ENCODE measurements around the gene ZNF77.
"Not testable (repeated sequence)": the region's sequence is repeated elsewhere in the genome, so short reads cannot be mapped to it uniquely, and the experiment has no call there.

Gene ZNF77

GRCh38 chr19:2944775-2945574 lies at the start of gene ZNF77:
Gene ZNF77, minus strand, starts transcription at chr19:2944971. Its CDS starts 131 bp downstream, at chr19:2944840.
- peak within 1 kb of the TSS; percentile 91 for H3K27ac ChIP-seq (ENCODE audit: low read length)
- no peaks in the 10 kb centered on the region for H3K27me3 ChIP-seq (ENCODE audit: control insufficient read depth in 1 of 2, insufficient read depth in 2 of 2, low read length in 2 of 2)
- no peaks in the 10 kb centered on the region for H3K9me3 ChIP-seq (ENCODE audit: control insufficient read depth in 2 of 2, low read length in 2 of 2)
- no peaks in the 10 kb centered on the region for H3K36me3 ChIP-seq (ENCODE audit: control insufficient read depth in 2 of 2, insufficient read depth in 2 of 2, low read length in 2 of 2)
- H3K9ac ChIP-seq (ENCODE audit: low read length in 2 of 2): peak within 1 kb of the TSS; percentile 78 to 86
- peak within 1 kb of the TSS; percentile 81 to 90 for H3K4me3 ChIP-seq (ENCODE audit: low read length in 2 of 2)
- peaks cover 20% of the 10 kb centered on the region for H3K4me1 ChIP-seq (ENCODE audit: control insufficient read depth, insufficient read depth, low read length)

GRCh38 chr19:2993579-2993978 lies 48.8 kb upstream of the ZNF77 start:
- Histone ChIP-seq H3K4me1 (ENCODE audit: control insufficient read depth, insufficient read depth, low read length) (no peaks in the 10 kb centered on the region), H3K9ac (ENCODE audit: low read length in 2 of 2) (no peak overlapping the region), H3K4me3 (ENCODE audit: low read length in 2 of 2) (no peak overlapping the region), H3K27ac (ENCODE audit: low read length) (no peak overlapping the region), H3K27me3 (ENCODE audit: control insufficient read depth in 1 of 2, insufficient read depth in 2 of 2, low read length in 2 of 2) (no peaks in the 10 kb centered on the region), H3K36me3 (ENCODE audit: control insufficient read depth in 2 of 2, insufficient read depth in 2 of 2, low read length in 2 of 2) (peaks cover 0 to 3% of the 10 kb centered on the region in 2 donors), H3K9me3 (ENCODE audit: control insufficient read depth in 2 of 2, low read length in 2 of 2) (no peaks in the 10 kb centered on the region)

- no peak overlapping the region for H3K27ac ChIP-seq (ENCODE audit: low read length)
- H3K4me1 ChIP-seq (ENCODE audit: control insufficient read depth, insufficient read depth, low read length): no peaks in the 10 kb centered on the region
- H3K27me3 ChIP-seq (ENCODE audit: control insufficient read depth in 1 of 2, insufficient read depth in 2 of 2, low read length in 2 of 2): no peaks in the 10 kb centered on the region
- no peaks in the 10 kb centered on the region for H3K9me3 ChIP-seq (ENCODE audit: control insufficient read depth in 2 of 2, low read length in 2 of 2)
- no peak overlapping the region for H3K4me3 ChIP-seq (ENCODE audit: low read length in 2 of 2)
- peaks cover 0 to 3% of the 10 kb centered on the region in 2 donors for H3K36me3 ChIP-seq (ENCODE audit: control insufficient read depth in 2 of 2, insufficient read depth in 2 of 2, low read length in 2 of 2)
- no peak overlapping the region for H3K9ac ChIP-seq (ENCODE audit: low read length in 2 of 2)
Measured at GRCh38 chr19:2992958-2993357, 48.2 kb upstream of the ZNF77 start.

- not testable (repeated sequence) for H3K27ac ChIP-seq (ENCODE audit: low read length); H3K4me1 ChIP-seq (ENCODE audit: control insufficient read depth, insufficient read depth, low read length); H3K27me3 ChIP-seq (ENCODE audit: control insufficient read depth in 1 of 2, insufficient read depth in 2 of 2, low read length in 2 of 2); H3K4me3 ChIP-seq (ENCODE audit: low read length in 2 of 2); H3K9ac ChIP-seq (ENCODE audit: low read length in 2 of 2); H3K36me3 ChIP-seq (ENCODE audit: control insufficient read depth in 2 of 2, insufficient read depth in 2 of 2, low read length in 2 of 2); H3K9me3 ChIP-seq (ENCODE audit: control insufficient read depth in 2 of 2, low read length in 2 of 2)
Measured at GRCh38 chr19:2992333-2992732, 47.6 kb upstream of the ZNF77 start.

GRCh38 chr19:2989236-2989946 lies 44.6 kb upstream of the ZNF77 start:
- Histone ChIP-seq H3K9me3 (ENCODE audit: control insufficient read depth in 2 of 2, low read length in 2 of 2) (no peaks in the 10 kb centered on the region), H3K27ac (ENCODE audit: low read length) (no peak overlapping the region), H3K9ac (ENCODE audit: low read length in 2 of 2) (no peak overlapping the region), H3K4me1 (ENCODE audit: control insufficient read depth, insufficient read depth, low read length) (peaks cover under 1% of the 10 kb centered on the region), H3K27me3 (ENCODE audit: control insufficient read depth in 1 of 2, insufficient read depth in 2 of 2, low read length in 2 of 2) (no peaks in the 10 kb centered on the region), H3K36me3 (ENCODE audit: control insufficient read depth in 2 of 2, insufficient read depth in 2 of 2, low read length in 2 of 2) (no peaks in the 10 kb centered on the region), H3K4me3 (ENCODE audit: low read length in 2 of 2) (no peak overlapping the region)

GRCh38 chr19:2988568-2988967 lies 43.8 kb upstream of the ZNF77 start:
- H3K9ac ChIP-seq (ENCODE audit: low read length in 2 of 2): no peak overlapping the region
- no peaks in the 10 kb centered on the region for H3K9me3 ChIP-seq (ENCODE audit: control insufficient read depth in 2 of 2, low read length in 2 of 2)
- no peaks in the 10 kb centered on the region for H3K36me3 ChIP-seq (ENCODE audit: control insufficient read depth in 2 of 2, insufficient read depth in 2 of 2, low read length in 2 of 2)
- H3K27ac ChIP-seq (ENCODE audit: low read length): no peak overlapping the region
- H3K4me3 ChIP-seq (ENCODE audit: low read length in 2 of 2): no peak overlapping the region
- peaks cover 8% of the 10 kb centered on the region for H3K4me1 ChIP-seq (ENCODE audit: control insufficient read depth, insufficient read depth, low read length)
- H3K27me3 ChIP-seq (ENCODE audit: control insufficient read depth in 1 of 2, insufficient read depth in 2 of 2, low read length in 2 of 2): no peaks in the 10 kb centered on the region

- Histone ChIP-seq H3K4me3 (ENCODE audit: low read length in 2 of 2) (no peak overlapping the region), H3K27me3 (ENCODE audit: control insufficient read depth in 1 of 2, insufficient read depth in 2 of 2, low read length in 2 of 2) (no peaks in the 10 kb centered on the region), H3K9me3 (ENCODE audit: control insufficient read depth in 2 of 2, low read length in 2 of 2) (no peaks in the 10 kb centered on the region), H3K9ac (ENCODE audit: low read length in 2 of 2) (no peak overlapping the region), H3K4me1 (ENCODE audit: control insufficient read depth, insufficient read depth, low read length) (peaks cover 15% of the 10 kb centered on the region), H3K27ac (ENCODE audit: low read length) (no peak overlapping the region), H3K36me3 (ENCODE audit: control insufficient read depth in 2 of 2, insufficient read depth in 2 of 2, low read length in 2 of 2) (no peaks in the 10 kb centered on the region)
Measured at GRCh38 chr19:2987797-2988196, 43.0 kb upstream of the ZNF77 start.

GRCh38 chr19:2986951-2987524 lies 42.3 kb upstream of the ZNF77 start:
- Histone ChIP-seq H3K36me3 (ENCODE audit: control insufficient read depth in 2 of 2, insufficient read depth in 2 of 2, low read length in 2 of 2) (no peaks in the 10 kb centered on the region), H3K9ac (ENCODE audit: low read length in 2 of 2) (no peak overlapping the region), H3K27me3 (ENCODE audit: control insufficient read depth in 1 of 2, insufficient read depth in 2 of 2, low read length in 2 of 2) (no peaks in the 10 kb centered on the region), H3K4me1 (ENCODE audit: control insufficient read depth, insufficient read depth, low read length) (peaks cover 20% of the 10 kb centered on the region), H3K9me3 (ENCODE audit: control insufficient read depth in 2 of 2, low read length in 2 of 2) (no peaks in the 10 kb centered on the region), H3K27ac (ENCODE audit: low read length) (no peak overlapping the region), H3K4me3 (ENCODE audit: low read length in 2 of 2) (no peak overlapping the region)

- H3K4me3 ChIP-seq (ENCODE audit: low read length in 2 of 2): peak overlapping the region; percentile 63 to 71
- H3K27ac ChIP-seq (ENCODE audit: low read length): no peak overlapping the region
- H3K9ac ChIP-seq (ENCODE audit: low read length in 2 of 2): peak overlapping the region; percentile 42 to 62
- no peaks in the 10 kb centered on the region for H3K9me3 ChIP-seq (ENCODE audit: control insufficient read depth in 2 of 2, low read length in 2 of 2)
- peaks cover 20% of the 10 kb centered on the region for H3K4me1 ChIP-seq (ENCODE audit: control insufficient read depth, insufficient read depth, low read length)
- no peaks in the 10 kb centered on the region for H3K36me3 ChIP-seq (ENCODE audit: control insufficient read depth in 2 of 2, insufficient read depth in 2 of 2, low read length in 2 of 2)
- H3K27me3 ChIP-seq (ENCODE audit: control insufficient read depth in 1 of 2, insufficient read depth in 2 of 2, low read length in 2 of 2): no peaks in the 10 kb centered on the region
Measured at GRCh38 chr19:2984215-2984528, 39.4 kb upstream of the ZNF77 start.

- peak overlapping the region; percentile 60 to 62 for H3K9ac ChIP-seq (ENCODE audit: low read length in 2 of 2)
- peaks cover 20% of the 10 kb centered on the region for H3K4me1 ChIP-seq (ENCODE audit: control insufficient read depth, insufficient read depth, low read length)
- no peaks in the 10 kb centered on the region for H3K36me3 ChIP-seq (ENCODE audit: control insufficient read depth in 2 of 2, insufficient read depth in 2 of 2, low read length in 2 of 2)
- H3K4me3 ChIP-seq (ENCODE audit: low read length in 2 of 2): peak overlapping the region; percentile 63 to 71
- H3K27me3 ChIP-seq (ENCODE audit: control insufficient read depth in 1 of 2, insufficient read depth in 2 of 2, low read length in 2 of 2): no peaks in the 10 kb centered on the region
- H3K9me3 ChIP-seq (ENCODE audit: control insufficient read depth in 2 of 2, low read length in 2 of 2): no peaks in the 10 kb centered on the region
- peak overlapping the region; percentile 89 for H3K27ac ChIP-seq (ENCODE audit: low read length)
Measured at GRCh38 chr19:2983351-2984214, 38.8 kb upstream of the ZNF77 start.
